Ovary (tissue), 3 donors: Measurements from ENCODE around the gene AMOTL2.

ENCODE experiments used
- CTCF ChIP-seq, 3 donors: fragments of 450-650 bp in 2 of 3; fragments of 200-600 bp in 1 of 3; IDR thresholded peaks; one replicate each; pipeline versions ENCODE4 v1.5.1 to v1.8.0; 2016 to 2022; ENCODE audit warnings: antibody characterized with exemption in 3 of 3, mild to moderate bottlenecking in 1 of 3
- POLR2A ChIP-seq: fragments of 450-650 bp; IDR thresholded peaks from one replicate; pipeline ENCODE4 v1.6.1; 2017; ENCODE audit warnings: antibody characterized with exemption, mild to moderate bottlenecking, moderate library complexity
- donor health status: DM: no; HTN: no; CAD: no.

GRCh38 chr3:134342259-134342658, 32.0 kb downstream of the AMOTL2 start:
- TF ChIP-seq CTCF (IDR thresholded peaks at IDR 0.05): no peak
- no peak for TF ChIP-seq POLR2A
